CD4-positive, alpha-beta T cell (primary cell): ENCODE results near the gene ELP5. TPM values are rescaled to one million over a fixed set of nuclear protein-coding genes. Genes with fewer than 3 reads are reported as not detected.

Experiments used
- ATAC-seq: fragments of 200-7000 bp; cut with Tn5 transposase; one replicate; pipeline ENCODE4 v1.10.0; 2022; ENCODE audit warnings: mild to moderate bottlenecking; ENCODE audit not compliant: poor library complexity
- CTCF ChIA-PET: fragments of 350-600 bp; sonication (Branson Sonifier 250); formaldehyde crosslinking; loops from one replicate; lab custom pipeline; 2021; ENCODE audit warnings: antibody characterized with exemption, inconsistent platforms; lab: Charles Lee
- POLR2A ChIA-PET: fragments of 350-600 bp; sonication (Branson Sonifier 250); formaldehyde crosslinking; loops from one replicate; lab custom pipeline; 2021; ENCODE audit warnings: antibody characterized with exemption, inconsistent platforms; lab: Charles Lee
- DNase-seq, 14 experiments: peaks; one replicate each; pipeline ENCODE4 v3.0.0-alpha.2; 2013 to 2020; ENCODE audit warnings: mixed read lengths in 2 of 14
- H3K27ac ChIP-seq, 2 donors: one replicate each; pipeline versions ENCODE4 v1.5.1 to v1.7.0; 2013; ENCODE audit warnings: low read length in 2 of 2, low read depth in 1 of 2, mild to moderate bottlenecking in 1 of 2
- H3K27me3 ChIP-seq, 2 experiments: 1 replicate in 1 of 2; 2 replicates in 1 of 2; pipeline versions ENCODE4 v1.6.1 to v1.7.0; 2013; ENCODE audit warnings: low read length in 2 of 2, control low read depth in 1 of 2, mild to moderate bottlenecking in 1 of 2, moderate library complexity in 1 of 2; ENCODE audit not compliant: insufficient read depth in 2 of 2, control insufficient read depth in 1 of 2
- H3K36me3 ChIP-seq: one replicate; pipeline ENCODE4 v1.6.1; 2013; ENCODE audit warnings: low read length, control low read depth; ENCODE audit not compliant: insufficient read depth
- H3K4me1 ChIP-seq: one replicate; pipeline ENCODE4 v1.6.1; 2013; ENCODE audit warnings: low read length, control low read depth; ENCODE audit not compliant: insufficient read depth
- H3K4me3 ChIP-seq: one replicate; pipeline ENCODE4 v1.5.1; 2013; ENCODE audit warnings: mild to moderate bottlenecking, low read length, moderate library complexity
- H3K9me3 ChIP-seq, 2 experiments: 1 replicate in 1 of 2; 2 replicates in 1 of 2; pipeline versions ENCODE4 v1.6.1 to v1.7.0; 2013; ENCODE audit warnings: low read length in 2 of 2, mild to moderate bottlenecking in 2 of 2, control low read depth in 1 of 2, moderate library complexity in 1 of 2; ENCODE audit not compliant: control insufficient read depth in 1 of 2, insufficient read depth in 1 of 2
- H3K27ac Mint-ChIP-seq: one replicate; pipeline ENCODE4 v1.8.0; 2020; ENCODE audit warnings: mixed read lengths
- H3K27me3 Mint-ChIP-seq: one replicate; pipeline ENCODE4 v1.8.0; 2021; ENCODE audit warnings: mixed read lengths
- H3K36me3 Mint-ChIP-seq: one replicate; pipeline ENCODE4 v1.8.0; 2021; ENCODE audit warnings: low read depth, mixed read lengths
- H3K4me1 Mint-ChIP-seq: one replicate; pipeline ENCODE4 v1.8.0; 2021; ENCODE audit warnings: low read depth, mixed read lengths
- H3K4me3 Mint-ChIP-seq: one replicate; pipeline ENCODE4 v1.8.0; 2020; ENCODE audit warnings: mild to moderate bottlenecking, mixed read lengths
- H3K9me3 Mint-ChIP-seq: one replicate; pipeline ENCODE4 v1.8.0; 2020; ENCODE audit warnings: mixed read lengths
- CTCF ChIP-seq: fragments of 200-600 bp; IDR thresholded peaks from one replicate; pipeline ENCODE4 v1.8.0; 2022; ENCODE audit warnings: antibody characterized with exemption, mild to moderate bottlenecking
- intact Hi-C, 2 experiments: fragments of 100-400 bp; cut with DNase I in 1 of 2; cut with micrococcal nuclease in 1 of 2; formaldehyde crosslinking; loops; one replicate each; pipeline versions ENCODE4 v1.15.1 to v1.9.0; 2023 to 2025; cut with DNase I, micrococcal nuclease
- total RNA-seq, 174 experiments: library from RNA in 2 of 174; stranded (reverse) in 2 of 174; gene quantifications; one replicate each; pipeline ENCODE4 v1.2.3 and lab custom pipeline; 2021 to 2026

ELP5 gene
- total RNA-seq, 2 experiments from 2014 or later, result 20.1 to 21.3 TPM

GRCh38 chr17:7292729-7293128 is 40.7 kb downstream of the ELP5 start:
- H3K27ac Mint-ChIP-seq, result no peak overlapping the region
- ChIA-PET POLR2A (interaction anchor here (1.4 to 1.5 kb wide), 2 partner anchors 9 to 12 kb away, joined by 3 to 7 read pairs; partner anchors contain the start of gene SLC2A4), CTCF (no interaction called here)
- no peak for ATAC-seq
- Histone ChIP-seq H3K9me3 (no peaks in the 10 kb centered on the region), H3K27me3 (peaks cover 14 to 17% of the 10 kb centered on the region in 2 experiments), H3K4me1 (peaks cover 32% of the 10 kb centered on the region), H3K36me3 (no peaks in the 10 kb centered on the region), H3K4me3 (no peak overlapping the region), H3K27ac (no peak overlapping the region)
- H3K4me1 Mint-ChIP-seq, result peaks cover 19% of the 10 kb centered on the region
- H3K36me3 Mint-ChIP-seq, result no peaks in the 10 kb centered on the region
- intact Hi-C loops, result loop anchor here in 1 of 2 experiments (5.0 kb wide), 1 partner anchor 245 kb away; no protein-coding TSS in a partner anchor
- peak overlapping the region; percentile 30 for H3K4me3 Mint-ChIP-seq
- H3K9me3 Mint-ChIP-seq, result no peaks in the 10 kb centered on the region
- no peak for DNase-seq
- no peak for TF ChIP-seq CTCF
- H3K27me3 Mint-ChIP-seq, result peaks cover 46% of the 10 kb centered on the region

GRCh38 chr17:7293159-7293558 is 41.1 kb downstream of the ELP5 start:
- H3K9me3 Mint-ChIP-seq, result no peaks in the 10 kb centered on the region
- peaks cover 42% of the 10 kb centered on the region for H3K27me3 Mint-ChIP-seq
- Histone ChIP-seq H3K4me3 (no peak overlapping the region), H3K36me3 (no peaks in the 10 kb centered on the region), H3K4me1 (peaks cover 32% of the 10 kb centered on the region), H3K27ac (no peak overlapping the region), H3K27me3 (peaks cover 14 to 17% of the 10 kb centered on the region in 2 experiments), H3K9me3 (no peaks in the 10 kb centered on the region)
- H3K27ac Mint-ChIP-seq, result no peak overlapping the region
- POLR2A ChIA-PET, result interaction anchor here (1.4 to 1.5 kb wide), 2 partner anchors 10 to 12 kb away, joined by 3 to 7 read pairs; partner anchors contain the start of gene SLC2A4
- no peaks in the 10 kb centered on the region for H3K36me3 Mint-ChIP-seq
- H3K4me1 Mint-ChIP-seq, result peaks cover 19% of the 10 kb centered on the region
- DNase-seq (no peak), ATAC-seq (no peak)
- CTCF ChIA-PET, result no interaction called here
- intact Hi-C loops, result loop anchor here in 1 of 2 experiments (5.0 kb wide), 1 partner anchor 246 kb away; no protein-coding TSS in a partner anchor
- H3K4me3 Mint-ChIP-seq, result peak overlapping the region; percentile 78
- no peak for TF ChIP-seq CTCF

GRCh38 chr17:7293816-7294613 is 42.0 kb downstream of the ELP5 start:
- peaks cover 34% of the 10 kb centered on the region for H3K27me3 Mint-ChIP-seq
- peak overlapping the region; percentile 34 for H3K4me3 Mint-ChIP-seq
- no peaks in the 10 kb centered on the region for H3K9me3 Mint-ChIP-seq
- Histone ChIP-seq H3K27me3 (peaks cover 14 to 17% of the 10 kb centered on the region in 2 experiments), H3K4me3 (peak overlapping the region; percentile 34), H3K4me1 (peaks cover 32% of the 10 kb centered on the region), H3K36me3 (no peaks in the 10 kb centered on the region), H3K9me3 (no peaks in the 10 kb centered on the region), H3K27ac (no peak overlapping the region)
- H3K27ac Mint-ChIP-seq, result no peak overlapping the region
- peak in 4 of 14 experiments; percentile 20 to 61 (median 48) for DNase-seq
- CTCF ChIA-PET, result no interaction called here
- no peak for TF ChIP-seq CTCF
- peaks cover 19% of the 10 kb centered on the region for H3K4me1 Mint-ChIP-seq
- intact Hi-C loops, result loop anchor here in 1 of 2 experiments (5.0 kb wide), 1 partner anchor 247 kb away; no protein-coding TSS in a partner anchor
- no peaks in the 10 kb centered on the region for H3K36me3 Mint-ChIP-seq
- peak; percentile 7 for ATAC-seq
- POLR2A ChIA-PET, result interaction anchor here (1.4 to 1.5 kb wide), 2 partner anchors 11 to 13 kb away, joined by 3 to 7 read pairs; partner anchors contain the start of gene SLC2A4
